Astrocyte (in vitro differentiated cells and primary cell): Measurements from ENCODE around the gene APOA5. TPM values are rescaled to one million over a fixed set of nuclear protein-coding genes. Genes with fewer than 3 reads are reported as not detected.

ENCODE experiments used
- DNase-seq: peaks from one replicate; pipeline ENCODE4 v3.0.0-alpha.2; 2010; ENCODE audit warnings: low read depth
- FAIRE-seq: peaks from 2 replicates; lab custom pipeline; 2011; peaks lifted over from hg19 to GRCh38; lab: Jason Lieb, UNC
- H2AFZ ChIP-seq: 2 replicates; pipeline ENCODE4 v1.6.0; 2012; ENCODE audit warnings: low read depth, low read length, inconsistent platforms
- H3K27ac ChIP-seq: 2 replicates; pipeline ENCODE4 v1.5.1; 2011; ENCODE audit warnings: low read depth, low read length, inconsistent platforms
- H3K27me3 ChIP-seq: 2 replicates; pipeline ENCODE4 v1.6.0; 2011; ENCODE audit warnings: low read length, inconsistent platforms; ENCODE audit not compliant: insufficient read depth
- H3K36me3 ChIP-seq: 2 replicates; pipeline ENCODE4 v1.5.1; 2011; ENCODE audit warnings: low read length, inconsistent platforms; ENCODE audit not compliant: insufficient read depth
- H3K4me1 ChIP-seq: 2 replicates; pipeline ENCODE4 v1.5.1; 2011; ENCODE audit warnings: low read length, inconsistent platforms; ENCODE audit not compliant: insufficient read depth
- H3K4me2 ChIP-seq: 2 replicates; pipeline ENCODE4 v1.6.0; 2012; ENCODE audit warnings: low read length, inconsistent platforms
- H3K4me3 ChIP-seq: 2 replicates; pipeline ENCODE4 v1.5.1; 2011; ENCODE audit warnings: low read depth, mild to moderate bottlenecking, low read length, inconsistent platforms; ENCODE audit not compliant: insufficient read depth
- H3K79me2 ChIP-seq: 2 replicates; pipeline ENCODE4 v1.6.0; 2012; ENCODE audit warnings: mild to moderate bottlenecking, low read length, inconsistent platforms; ENCODE audit not compliant: insufficient read depth
- H3K9ac ChIP-seq: 2 replicates; pipeline ENCODE4 v1.6.0; 2012; ENCODE audit warnings: mild to moderate bottlenecking, low read length, inconsistent platforms
- H3K9me3 ChIP-seq: 2 replicates; pipeline ENCODE4 v1.5.1; 2012; ENCODE audit warnings: low read depth, mild to moderate bottlenecking, low read length, inconsistent platforms; ENCODE audit not compliant: insufficient read depth
- H4K20me1 ChIP-seq: 2 replicates; pipeline ENCODE4 v1.6.0; 2012; ENCODE audit warnings: low read length, inconsistent platforms; ENCODE audit not compliant: insufficient read depth
- H3K27ac Mint-ChIP-seq: one replicate; pipeline ENCODE4 v1.8.0; 2021; ENCODE audit warnings: mild to moderate bottlenecking, mixed read lengths; ENCODE audit not compliant: unreplicated experiment
- H3K27me3 Mint-ChIP-seq: one replicate; pipeline ENCODE4 v1.8.0; 2021; ENCODE audit warnings: low read depth, mixed read lengths; ENCODE audit not compliant: unreplicated experiment
- H3K36me3 Mint-ChIP-seq: one replicate; pipeline ENCODE4 v1.8.0; 2021; ENCODE audit warnings: low read depth, mixed read lengths; ENCODE audit not compliant: unreplicated experiment
- H3K4me1 Mint-ChIP-seq: one replicate; pipeline ENCODE4 v1.8.0; 2021; ENCODE audit warnings: low read depth, mixed read lengths; ENCODE audit not compliant: unreplicated experiment
- H3K4me3 Mint-ChIP-seq: one replicate; pipeline ENCODE4 v1.8.0; 2021; ENCODE audit warnings: mild to moderate bottlenecking, moderate library complexity, mixed read lengths; ENCODE audit not compliant: unreplicated experiment
- H3K9me3 Mint-ChIP-seq: one replicate; pipeline ENCODE4 v1.8.0; 2021; ENCODE audit warnings: mild to moderate bottlenecking, mixed read lengths; ENCODE audit not compliant: unreplicated experiment
- EZH2 ChIP-seq: IDR thresholded peaks from 2 replicates; pipeline ENCODE4 v1.6.1; 2012; ENCODE audit warnings: mild to moderate bottlenecking, low read length, inconsistent platforms; ENCODE audit not compliant: insufficient read depth
- total RNA-seq: library from RNA; stranded (reverse); gene quantifications from 2 replicates; pipeline ENCODE4 v1.2.1, GENCODE V29; 2021
- TF ChIP-seq, protein P1 (sequence below): IDR thresholded peaks from 2 replicates; pipeline ENCODE4 v1.5.1; 2011; ENCODE audit warnings: low read depth, mild to moderate bottlenecking, inconsistent platforms, low read length, moderate library complexity; ENCODE audit not compliant: insufficient read depth

APOA5 gene
- total RNA-seq, 1 donor from 2014 or later: not detected

DNA sequence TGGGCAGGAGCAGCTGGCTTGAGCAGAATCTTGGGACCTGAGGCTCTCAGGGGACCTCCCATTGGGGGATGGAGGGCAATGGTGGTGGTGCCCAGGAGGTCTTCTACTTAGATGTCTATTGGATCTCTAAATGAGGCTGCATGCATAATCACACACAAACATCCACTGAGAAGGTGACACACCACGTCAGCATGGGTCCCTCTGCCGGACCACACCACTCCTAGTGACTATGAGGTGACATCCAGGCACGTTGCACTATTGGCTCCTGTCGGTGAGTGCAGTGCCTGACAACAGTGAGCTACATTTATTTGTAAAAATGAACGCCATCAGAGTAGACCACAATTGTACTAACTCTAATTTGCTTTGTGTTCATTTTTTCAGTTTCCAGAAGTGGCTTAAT lies 33.8 kb upstream of the APOA5 start:
- Histone ChIP-seq H3K9ac (no peak overlapping the region), H3K36me3 (no peaks in the 10 kb centered on the region), H3K4me3 (no peak overlapping the region), H2AFZ (no peak overlapping the region), H3K4me1 (no peaks in the 10 kb centered on the region), H4K20me1 (no peaks in the 10 kb centered on the region), H3K9me3 (no peaks in the 10 kb centered on the region), H3K27ac (no peak overlapping the region), H3K79me2 (no peaks in the 10 kb centered on the region), H3K27me3 (no peaks in the 10 kb centered on the region), H3K4me2 (no peak overlapping the region)
- H3K4me1 Mint-ChIP-seq: no peaks in the 10 kb centered on the region
- FAIRE-seq (no peak), DNase-seq (no peak)
- peaks cover 2% of the 10 kb centered on the region for H3K36me3 Mint-ChIP-seq
- H3K9me3 Mint-ChIP-seq: no peaks in the 10 kb centered on the region
- peaks cover 22% of the 10 kb centered on the region for H3K27me3 Mint-ChIP-seq
- no peak overlapping the region for H3K27ac Mint-ChIP-seq
- H3K4me3 Mint-ChIP-seq: no peak overlapping the region
- TF ChIP-seq, protein P1, sequence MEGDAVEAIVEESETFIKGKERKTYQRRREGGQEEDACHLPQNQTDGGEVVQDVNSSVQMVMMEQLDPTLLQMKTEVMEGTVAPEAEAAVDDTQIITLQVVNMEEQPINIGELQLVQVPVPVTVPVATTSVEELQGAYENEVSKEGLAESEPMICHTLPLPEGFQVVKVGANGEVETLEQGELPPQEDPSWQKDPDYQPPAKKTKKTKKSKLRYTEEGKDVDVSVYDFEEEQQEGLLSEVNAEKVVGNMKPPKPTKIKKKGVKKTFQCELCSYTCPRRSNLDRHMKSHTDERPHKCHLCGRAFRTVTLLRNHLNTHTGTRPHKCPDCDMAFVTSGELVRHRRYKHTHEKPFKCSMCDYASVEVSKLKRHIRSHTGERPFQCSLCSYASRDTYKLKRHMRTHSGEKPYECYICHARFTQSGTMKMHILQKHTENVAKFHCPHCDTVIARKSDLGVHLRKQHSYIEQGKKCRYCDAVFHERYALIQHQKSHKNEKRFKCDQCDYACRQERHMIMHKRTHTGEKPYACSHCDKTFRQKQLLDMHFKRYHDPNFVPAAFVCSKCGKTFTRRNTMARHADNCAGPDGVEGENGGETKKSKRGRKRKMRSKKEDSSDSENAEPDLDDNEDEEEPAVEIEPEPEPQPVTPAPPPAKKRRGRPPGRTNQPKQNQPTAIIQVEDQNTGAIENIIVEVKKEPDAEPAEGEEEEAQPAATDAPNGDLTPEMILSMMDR: no peak
- TF ChIP-seq EZH2: no peak

DNA sequence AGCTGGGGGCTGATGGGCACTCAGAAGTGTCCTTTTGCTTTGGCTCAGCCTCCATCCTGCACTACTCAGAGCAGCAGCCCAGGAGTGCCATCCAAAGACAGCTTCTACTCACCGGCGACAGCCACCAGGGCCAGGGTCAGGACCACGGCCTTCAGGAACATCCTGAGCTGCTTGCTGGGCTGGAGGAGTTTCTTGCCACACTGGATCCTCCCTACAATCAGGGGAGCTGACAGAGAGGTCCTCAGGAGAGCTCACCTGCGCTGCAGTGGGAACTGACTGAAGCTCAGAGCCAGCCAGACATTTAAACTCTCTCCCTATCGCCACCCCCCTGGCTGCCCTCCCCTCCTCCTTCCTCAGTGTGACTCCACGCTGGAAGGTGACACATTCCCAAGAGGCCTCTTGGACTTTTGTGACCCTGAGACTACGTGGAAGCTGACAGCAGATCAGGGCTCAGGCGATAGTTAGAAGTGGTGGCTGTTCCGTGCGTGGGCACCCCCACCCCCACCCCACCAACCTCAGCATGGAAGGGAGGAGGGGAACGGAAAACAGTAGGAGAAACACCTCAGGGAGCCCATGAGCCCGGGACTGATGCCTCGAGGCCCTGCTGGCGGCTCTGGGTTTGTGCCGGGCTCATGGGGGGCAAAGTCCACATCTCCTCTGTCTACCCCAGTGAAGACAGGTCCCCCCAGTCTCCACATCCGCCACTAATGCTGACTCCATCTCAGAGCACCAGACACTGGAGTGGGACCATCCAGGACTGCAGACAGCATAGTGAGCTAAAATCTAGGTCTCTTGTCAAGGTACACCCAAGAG lies 31.6 kb upstream of the APOA5 start, which contains the start of gene APOA4:
Gene APOA4, minus strand, starts transcription at position 274 of the 813 bp plus-strand sequence. Its CDS starts 113 bp downstream, at position 161.
- Histone ChIP-seq H3K27me3 (no peaks in the 10 kb centered on the region), H3K27ac (no peak within 1 kb of the TSS), H3K4me1 (no peaks in the 10 kb centered on the region), H3K4me3 (no peak within 1 kb of the TSS), H3K36me3 (no peaks in the 10 kb centered on the region), H4K20me1 (no peaks in the 10 kb centered on the region), H2AFZ (no peak within 1 kb of the TSS), H3K79me2 (no peaks in the 10 kb centered on the region), H3K9ac (no peak within 1 kb of the TSS), H3K4me2 (no peak within 1 kb of the TSS), H3K9me3 (no peaks in the 10 kb centered on the region)
- no peak within 1 kb of the TSS for H3K4me3 Mint-ChIP-seq
- H3K27me3 Mint-ChIP-seq: peaks cover 26% of the 10 kb centered on the region
- H3K36me3 Mint-ChIP-seq: peaks cover 2% of the 10 kb centered on the region
- TF ChIP-seq EZH2: no peak
- TF ChIP-seq, protein P1: no peak
- no peaks in the 10 kb centered on the region for H3K4me1 Mint-ChIP-seq
- no peaks in the 10 kb centered on the region for H3K9me3 Mint-ChIP-seq
- DNase-seq (no peak), FAIRE-seq (no peak)
- no peak within 1 kb of the TSS for H3K27ac Mint-ChIP-seq

DNA sequence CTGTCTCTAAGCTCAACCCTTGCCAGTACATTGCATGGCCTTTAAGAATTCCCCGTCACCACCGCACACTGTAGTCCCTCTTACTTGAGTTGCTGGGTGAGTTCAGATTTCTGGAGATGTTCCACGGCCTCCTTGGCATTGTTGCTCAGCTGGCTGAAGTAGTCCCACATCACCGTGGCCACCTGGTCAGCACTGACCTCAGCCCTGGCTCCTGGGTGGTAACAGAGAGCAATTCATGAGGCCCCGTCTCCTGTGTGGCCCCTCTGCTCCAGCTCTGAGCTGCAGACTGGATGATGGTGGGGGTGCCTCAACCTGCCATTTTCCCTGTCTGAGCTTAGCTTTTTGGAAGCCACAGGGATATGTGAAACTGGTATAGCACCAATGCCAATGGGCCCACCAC lies 30.9 kb upstream of the APOA5 start:
- Mint-ChIP-seq H3K27ac (no peak overlapping the region), H3K4me3 (no peak overlapping the region), H3K36me3 (peaks cover 2% of the 10 kb centered on the region), H3K9me3 (no peaks in the 10 kb centered on the region), H3K4me1 (no peaks in the 10 kb centered on the region), H3K27me3 (peaks cover 23% of the 10 kb centered on the region)
- no peaks in the 10 kb centered on the region for H3K36me3 ChIP-seq
- no peak for DNase-seq
- no peaks in the 10 kb centered on the region for H4K20me1 ChIP-seq
- H3K27me3 ChIP-seq: no peaks in the 10 kb centered on the region
- no peaks in the 10 kb centered on the region for H3K79me2 ChIP-seq
- no peak overlapping the region for H2AFZ ChIP-seq
- no peak overlapping the region for H3K27ac ChIP-seq
- no peaks in the 10 kb centered on the region for H3K9me3 ChIP-seq
- H3K4me3 ChIP-seq: no peak overlapping the region
- TF ChIP-seq EZH2: no peak
- TF ChIP-seq, protein P1: no peak
- no peak for FAIRE-seq
- no peak overlapping the region for H3K4me2 ChIP-seq
- H3K4me1 ChIP-seq: no peaks in the 10 kb centered on the region
- no peak overlapping the region for H3K9ac ChIP-seq
